ENCODE data around the gene LAMTOR2.

DNA sequence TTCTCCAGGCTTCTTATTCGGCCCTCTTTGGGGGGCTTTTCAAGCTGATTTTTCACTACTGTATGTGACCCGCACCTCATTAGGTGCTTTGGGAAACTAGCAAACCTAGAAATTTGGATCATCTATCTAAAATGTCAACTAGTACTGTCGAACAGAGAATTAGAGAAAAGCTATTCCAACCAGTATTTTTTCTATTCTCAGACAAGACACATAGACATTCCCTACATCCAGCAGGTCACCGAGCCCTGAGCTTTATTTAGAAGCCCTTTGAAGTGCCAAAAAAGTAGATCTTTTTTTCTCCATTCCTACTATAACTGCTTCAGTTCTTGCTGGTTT, 33.5 kb upstream of the LAMTOR2 start:
- no peak for TF ChIP-seq SPI1 (IDR thresholded peaks at IDR 0.05; ENCODE audit: low read depth, low read length)
- no peak for TF ChIP-seq TAF1 (IDR thresholded peaks at IDR 0.05; ENCODE audit: low read depth, low read length)
- TF ChIP-seq POLR2A (IDR thresholded peaks at IDR 0.05; ENCODE audit: low read depth, low read length) = no peak
